K562 (cell line): ENCODE measurements around the gene COX19. TPM values are rescaled to one million over a fixed set of nuclear protein-coding genes. Genes with fewer than 3 reads are reported as not detected.
A peak's percentile ranks its signal among the peaks of the same experiment; 100 is the strongest.

Experiments
- BCL6 ChIP-seq: fragments of 250-450 bp; sonication (Bioruptor Pico); IDR thresholded peaks from 2 replicates; pipeline ENCODE4 v1.4.0; 2020
- JUND ChIP-seq, 2 experiments: IDR thresholded peaks; 2 replicates in 1 of 2; 3 replicates in 1 of 2; pipeline ENCODE4 v1.6.1; 2011; ENCODE audit warnings: borderline replicate concordance in 2 of 2, low read depth in 2 of 2, low read length in 2 of 2, improper control_type of control experiment in 1 of 2, missing biosample characterization in 1 of 2, missing genetic modification characterization in 1 of 2, missing genetic modification reagents in 1 of 2
- MAFG ChIP-seq: fragments of 450-650 bp; conservative IDR thresholded peaks from 2 replicates; pipeline ENCODE4 v1.6.1; 2016; ENCODE audit warnings: missing genetic modification characterization, missing compliant biosample characterization
- MEF2D ChIP-seq: conservative IDR thresholded peaks from 2 replicates; pipeline ENCODE4 v1.6.1; 2016; ENCODE audit warnings: low read depth, missing genetic modification characterization, missing compliant biosample characterization
- NFIC ChIP-seq: fragments of 450-650 bp; IDR thresholded peaks from 2 replicates; pipeline ENCODE4 v1.6.1; 2017; ENCODE audit warnings: mild to moderate bottlenecking, inconsistent platforms
- POLR3G ChIP-seq: IDR thresholded peaks from 2 replicates; pipeline ENCODE4 v1.6.1; 2011; ENCODE audit not compliant: insufficient read length, insufficient replicate concordance; ENCODE audit errors: extremely low read depth
- SAFB ChIP-seq: fragments of 200-400 bp; formaldehyde crosslinking; IDR thresholded peaks from 2 replicates; pipeline ENCODE4 v1.6.1; 2017; ENCODE audit warnings: low read depth, low read length, borderline replicate concordance
- SMARCA5 ChIP-seq: fragments of 450-650 bp; IDR thresholded peaks from 2 replicates; pipeline ENCODE4 v1.6.1; 2016
- XRCC5 ChIP-seq: fragments of 200-400 bp; formaldehyde crosslinking; IDR thresholded peaks from 2 replicates; pipeline ENCODE4 v1.6.1; 2017; ENCODE audit warnings: low read depth, mild to moderate bottlenecking, low read length
- polyA plus RNA-seq, 8 experiments: library from polyadenylated mRNA; depleted of rRNA in 4 of 8; stranded (reverse) in 5 of 8; unstranded in 3 of 8; fragments of >200 nt; fragmentation: Nextera tagmentation in 2 of 8; fragmentation: Illumina TruSeq in 1 of 8; extraction: Ambion mirVana in 2 of 8; extraction: Trizol in 1 of 8; gene quantifications; 2 replicates each; pipeline versions ENCODE4 v1.2.1 to v1.2.3, GENCODE V29; 2011 to 2014; ENCODE audit warnings: inconsistent platforms in 1 of 8, missing spikeins in 1 of 8
- total RNA-seq, 7 experiments: library from RNA; depleted of rRNA in 6 of 7; stranded (reverse); fragments of >200 nt in 6 of 7; fragmentation: Illumina TruSeq in 2 of 7; extraction: Trizol in 2 of 7; gene quantifications; 2 replicates each; pipeline versions ENCODE4 v1.2.1 to v1.2.3, GENCODE V29; 2011 to 2021; ENCODE audit warnings: low replicate concordance in 1 of 7
- TF ChIP-seq, protein P1 (sequence below), 2 experiments: IDR thresholded peaks; 2 replicates each; pipeline ENCODE4 v1.6.1; 2012; ENCODE audit warnings: improper control_type of control experiment in 2 of 2, low read depth in 2 of 2, low read length in 2 of 2, borderline replicate concordance in 1 of 2
- TF ChIP-seq, protein P2 (sequence below), 2 experiments: IDR thresholded peaks in 1 of 2; conservative IDR thresholded peaks in 1 of 2; 2 replicates each; pipeline ENCODE4 v1.6.1; 2016; ENCODE audit warnings: low read depth in 2 of 2, mild to moderate bottlenecking in 1 of 2, missing compliant biosample characterization in 1 of 2, missing genetic modification characterization in 1 of 2, moderate library complexity in 1 of 2
- TF ChIP-seq, protein P3 (sequence below), 2 experiments: fragments of 250-450 bp in 1 of 2; fragments of 450-650 bp in 1 of 2; sonication (Bioruptor Pico) in 1 of 2; IDR thresholded peaks; 2 replicates each; pipeline versions ENCODE4 v1.6.1 to v1.8.0; 2016 to 2021; ENCODE audit warnings: mild to moderate bottlenecking in 2 of 2, moderate library complexity in 2 of 2, missing compliant biosample characterization in 1 of 2, missing genetic modification characterization in 1 of 2
- TF ChIP-seq, protein P4 (sequence below): sonication (generic); formaldehyde crosslinking; IDR thresholded peaks from 2 replicates; pipeline ENCODE4 v1.8.1; 2022; ENCODE audit warnings: missing genetic modification reagents
- TF ChIP-seq, protein P5 (sequence below), 2 experiments: IDR thresholded peaks; 2 replicates each; pipeline ENCODE4 v1.6.1; 2011; ENCODE audit warnings: borderline replicate concordance in 1 of 2, control low read depth in 1 of 2, low read depth in 1 of 2, low read length in 1 of 2, mild to moderate bottlenecking in 1 of 2, mixed read lengths in 1 of 2, moderate library complexity in 1 of 2; ENCODE audit not compliant: insufficient read depth in 1 of 2, insufficient read length in 1 of 2, poor library complexity in 1 of 2, severe bottlenecking in 1 of 2; ENCODE audit errors: extremely low read depth in 1 of 2
- TF ChIP-seq, protein P6 (sequence below): fragments of 450-650 bp; formaldehyde crosslinking; IDR thresholded peaks from 2 replicates; pipeline ENCODE4 v1.4.0; 2022; ENCODE audit warnings: mild to moderate bottlenecking, moderate library complexity

Gene COX19
- total and polyA plus RNA-seq, 9 of the 15 experiments (the other 6 are each of a cell fraction or from before 2014, with no cell fraction given), result 5.2 to 10.5 (median 7.9) TPM

DNA sequence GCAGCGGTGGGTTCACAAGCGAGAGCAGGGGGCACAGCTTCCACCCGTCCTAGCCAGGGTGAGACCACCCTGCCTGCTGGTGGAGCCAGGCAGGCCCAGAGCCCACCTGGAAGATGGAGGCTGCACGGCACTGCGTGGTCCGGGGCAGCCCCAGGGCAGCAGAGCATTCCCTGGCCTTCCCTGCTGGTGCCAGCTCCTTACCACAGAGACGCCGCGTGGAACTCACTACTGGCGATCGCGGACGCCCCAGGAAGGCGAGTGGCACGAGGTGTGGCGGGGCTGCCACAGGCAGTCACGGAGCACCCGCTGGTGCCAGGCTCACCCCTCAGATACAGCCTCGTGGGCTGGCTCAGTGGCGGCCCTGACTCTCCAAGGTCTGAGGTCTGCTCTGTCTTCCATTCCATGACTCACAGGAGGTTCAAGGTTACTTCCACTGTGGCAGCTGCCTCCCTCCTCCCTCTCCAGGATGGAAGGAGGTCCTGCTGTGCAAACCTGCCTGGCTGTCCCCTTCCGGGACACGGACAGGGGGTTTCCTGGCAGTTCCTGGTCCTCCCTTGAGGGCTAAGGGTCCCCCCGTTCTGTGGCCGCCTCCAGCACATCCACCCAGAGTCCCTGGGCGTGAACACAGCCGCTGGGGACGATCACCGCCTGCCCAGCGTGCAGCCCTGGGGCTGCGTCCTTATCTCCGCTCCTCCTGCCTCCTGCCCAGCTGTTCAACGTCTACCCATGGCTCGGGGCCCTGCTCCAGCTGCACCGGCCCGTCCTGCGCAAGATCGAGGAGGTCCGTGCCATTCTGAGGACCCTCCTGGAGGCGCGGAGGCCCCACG, 10.8 kb upstream of the COX19 start (continued):
- TF ChIP-seq XRCC5 (no peak), JUND (IDR thresholded peaks at IDR 0.05; ENCODE audit: borderline replicate concordance, low read depth, low read length) (no peak), JUND (tag; IDR thresholded peaks at IDR 0.05; ENCODE audit: borderline replicate concordance, low read depth, low read length) (no peak), SMARCA5 (no peak), SAFB (no peak), POLR3G (no peak), MEF2D (tag) (no peak), MAFG (no peak), BCL6 (no peak), NFIC (peak; percentile 63)
- TF ChIP-seq, protein P1, sequence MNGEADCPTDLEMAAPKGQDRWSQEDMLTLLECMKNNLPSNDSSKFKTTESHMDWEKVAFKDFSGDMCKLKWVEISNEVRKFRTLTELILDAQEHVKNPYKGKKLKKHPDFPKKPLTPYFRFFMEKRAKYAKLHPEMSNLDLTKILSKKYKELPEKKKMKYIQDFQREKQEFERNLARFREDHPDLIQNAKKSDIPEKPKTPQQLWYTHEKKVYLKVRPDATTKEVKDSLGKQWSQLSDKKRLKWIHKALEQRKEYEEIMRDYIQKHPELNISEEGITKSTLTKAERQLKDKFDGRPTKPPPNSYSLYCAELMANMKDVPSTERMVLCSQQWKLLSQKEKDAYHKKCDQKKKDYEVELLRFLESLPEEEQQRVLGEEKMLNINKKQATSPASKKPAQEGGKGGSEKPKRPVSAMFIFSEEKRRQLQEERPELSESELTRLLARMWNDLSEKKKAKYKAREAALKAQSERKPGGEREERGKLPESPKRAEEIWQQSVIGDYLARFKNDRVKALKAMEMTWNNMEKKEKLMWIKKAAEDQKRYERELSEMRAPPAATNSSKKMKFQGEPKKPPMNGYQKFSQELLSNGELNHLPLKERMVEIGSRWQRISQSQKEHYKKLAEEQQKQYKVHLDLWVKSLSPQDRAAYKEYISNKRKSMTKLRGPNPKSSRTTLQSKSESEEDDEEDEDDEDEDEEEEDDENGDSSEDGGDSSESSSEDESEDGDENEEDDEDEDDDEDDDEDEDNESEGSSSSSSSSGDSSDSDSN (IDR thresholded peaks at IDR 0.05; ENCODE audit: borderline replicate concordance in 1 of 2, low read depth in 2 of 2, low read length in 2 of 2), result 0 out of 4 replicates have a peak, but pooled peaks of 1 of the 2 experiments have one; percentile 51
- TF ChIP-seq, protein P2, sequence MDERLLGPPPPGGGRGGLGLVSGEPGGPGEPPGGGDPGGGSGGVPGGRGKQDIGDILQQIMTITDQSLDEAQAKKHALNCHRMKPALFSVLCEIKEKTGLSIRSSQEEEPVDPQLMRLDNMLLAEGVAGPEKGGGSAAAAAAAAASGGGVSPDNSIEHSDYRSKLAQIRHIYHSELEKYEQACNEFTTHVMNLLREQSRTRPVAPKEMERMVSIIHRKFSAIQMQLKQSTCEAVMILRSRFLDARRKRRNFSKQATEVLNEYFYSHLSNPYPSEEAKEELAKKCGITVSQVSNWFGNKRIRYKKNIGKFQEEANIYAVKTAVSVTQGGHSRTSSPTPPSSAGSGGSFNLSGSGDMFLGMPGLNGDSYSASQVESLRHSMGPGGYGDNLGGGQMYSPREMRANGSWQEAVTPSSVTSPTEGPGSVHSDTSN (CRISPR knock-in tag; IDR thresholded peaks at IDR 0.05; ENCODE audit: low read depth), result no peak
- TF ChIP-seq, protein P2 (tag; conservative IDR thresholded peaks at IDR 0.05; ENCODE audit: low read depth), result no peak
- TF ChIP-seq, protein P3, sequence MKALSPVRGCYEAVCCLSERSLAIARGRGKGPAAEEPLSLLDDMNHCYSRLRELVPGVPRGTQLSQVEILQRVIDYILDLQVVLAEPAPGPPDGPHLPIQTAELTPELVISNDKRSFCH (CRISPR knock-in tag; IDR thresholded peaks at IDR 0.05), result no peak
- TF ChIP-seq, protein P3 (tag; IDR thresholded peaks at IDR 0.05), result no peak
- TF ChIP-seq, protein P4, sequence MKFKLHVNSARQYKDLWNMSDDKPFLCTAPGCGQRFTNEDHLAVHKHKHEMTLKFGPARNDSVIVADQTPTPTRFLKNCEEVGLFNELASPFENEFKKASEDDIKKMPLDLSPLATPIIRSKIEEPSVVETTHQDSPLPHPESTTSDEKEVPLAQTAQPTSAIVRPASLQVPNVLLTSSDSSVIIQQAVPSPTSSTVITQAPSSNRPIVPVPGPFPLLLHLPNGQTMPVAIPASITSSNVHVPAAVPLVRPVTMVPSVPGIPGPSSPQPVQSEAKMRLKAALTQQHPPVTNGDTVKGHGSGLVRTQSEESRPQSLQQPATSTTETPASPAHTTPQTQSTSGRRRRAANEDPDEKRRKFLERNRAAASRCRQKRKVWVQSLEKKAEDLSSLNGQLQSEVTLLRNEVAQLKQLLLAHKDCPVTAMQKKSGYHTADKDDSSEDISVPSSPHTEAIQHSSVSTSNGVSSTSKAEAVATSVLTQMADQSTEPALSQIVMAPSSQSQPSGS (CRISPR knock-in tag), result no peak
- TF ChIP-seq, protein P5, sequence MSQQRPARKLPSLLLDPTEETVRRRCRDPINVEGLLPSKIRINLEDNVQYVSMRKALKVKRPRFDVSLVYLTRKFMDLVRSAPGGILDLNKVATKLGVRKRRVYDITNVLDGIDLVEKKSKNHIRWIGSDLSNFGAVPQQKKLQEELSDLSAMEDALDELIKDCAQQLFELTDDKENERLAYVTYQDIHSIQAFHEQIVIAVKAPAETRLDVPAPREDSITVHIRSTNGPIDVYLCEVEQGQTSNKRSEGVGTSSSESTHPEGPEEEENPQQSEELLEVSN (IDR thresholded peaks at IDR 0.05; ENCODE audit: borderline replicate concordance in 1 of 2, extremely low read depth in 1 of 2, insufficient read depth in 1 of 2, insufficient read length in 1 of 2, low read depth in 1 of 2, low read length in 1 of 2, poor library complexity in 1 of 2, severe bottlenecking in 1 of 2), result peak in 1 of 2 experiments; percentile 16
- TF ChIP-seq, protein P6, sequence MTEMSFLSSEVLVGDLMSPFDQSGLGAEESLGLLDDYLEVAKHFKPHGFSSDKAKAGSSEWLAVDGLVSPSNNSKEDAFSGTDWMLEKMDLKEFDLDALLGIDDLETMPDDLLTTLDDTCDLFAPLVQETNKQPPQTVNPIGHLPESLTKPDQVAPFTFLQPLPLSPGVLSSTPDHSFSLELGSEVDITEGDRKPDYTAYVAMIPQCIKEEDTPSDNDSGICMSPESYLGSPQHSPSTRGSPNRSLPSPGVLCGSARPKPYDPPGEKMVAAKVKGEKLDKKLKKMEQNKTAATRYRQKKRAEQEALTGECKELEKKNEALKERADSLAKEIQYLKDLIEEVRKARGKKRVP (CRISPR knock-in tag), result no peak
